DOHH2 (cell line): ENCODE measurements around the gene PAK1.

ENCODE experiments used
- EZH2phosphoT487 ChIP-seq: fragments of 200-600 bp; sonication (generic); IDR thresholded peaks from 2 replicates; pipeline ENCODE4 v1.6.1; 2017; ENCODE audit warnings: borderline replicate concordance, mild to moderate bottlenecking, antibody characterized with exemption, low read length, moderate library complexity, mixed read lengths
- TF ChIP-seq, protein P1 (sequence below): fragments of 200-600 bp; sonication (generic); IDR thresholded peaks from one replicate; pipeline ENCODE4 v1.5.1; 2014; ENCODE audit warnings: antibody characterized with exemption, mild to moderate bottlenecking, low read depth, low read length; ENCODE audit not compliant: poor library complexity, severe bottlenecking

DNA sequence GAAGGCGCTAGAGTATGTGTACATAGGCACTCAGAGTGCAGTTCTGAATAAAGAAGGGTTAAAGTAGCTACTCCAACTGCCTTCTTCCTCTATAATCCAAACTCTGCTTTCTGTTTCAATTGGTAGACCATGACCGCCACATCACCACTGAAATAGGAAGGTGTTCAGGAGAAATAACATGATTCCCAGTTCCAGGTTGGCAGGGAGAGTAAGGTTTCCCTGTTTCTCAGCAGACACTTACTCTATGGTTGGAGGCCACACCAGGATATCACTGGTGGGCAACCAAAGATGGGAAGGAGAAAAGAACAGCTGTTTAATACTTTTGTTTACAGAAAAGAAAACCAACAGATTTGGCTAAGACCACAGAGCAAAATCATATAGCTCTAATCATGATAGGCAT is 37.9 kb downstream of the PAK1 start:
- TF ChIP-seq, protein P1, sequence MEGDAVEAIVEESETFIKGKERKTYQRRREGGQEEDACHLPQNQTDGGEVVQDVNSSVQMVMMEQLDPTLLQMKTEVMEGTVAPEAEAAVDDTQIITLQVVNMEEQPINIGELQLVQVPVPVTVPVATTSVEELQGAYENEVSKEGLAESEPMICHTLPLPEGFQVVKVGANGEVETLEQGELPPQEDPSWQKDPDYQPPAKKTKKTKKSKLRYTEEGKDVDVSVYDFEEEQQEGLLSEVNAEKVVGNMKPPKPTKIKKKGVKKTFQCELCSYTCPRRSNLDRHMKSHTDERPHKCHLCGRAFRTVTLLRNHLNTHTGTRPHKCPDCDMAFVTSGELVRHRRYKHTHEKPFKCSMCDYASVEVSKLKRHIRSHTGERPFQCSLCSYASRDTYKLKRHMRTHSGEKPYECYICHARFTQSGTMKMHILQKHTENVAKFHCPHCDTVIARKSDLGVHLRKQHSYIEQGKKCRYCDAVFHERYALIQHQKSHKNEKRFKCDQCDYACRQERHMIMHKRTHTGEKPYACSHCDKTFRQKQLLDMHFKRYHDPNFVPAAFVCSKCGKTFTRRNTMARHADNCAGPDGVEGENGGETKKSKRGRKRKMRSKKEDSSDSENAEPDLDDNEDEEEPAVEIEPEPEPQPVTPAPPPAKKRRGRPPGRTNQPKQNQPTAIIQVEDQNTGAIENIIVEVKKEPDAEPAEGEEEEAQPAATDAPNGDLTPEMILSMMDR = no peak
- TF ChIP-seq EZH2phosphoT487 = no peak
